ENCODE measurements around the gene LRMDA. TPM values are rescaled to one million over a fixed set of nuclear protein-coding genes. Genes with fewer than 3 reads are reported as not detected.

LRMDA gene
- total RNA-seq, 4 donors from 2014 or later, result 1.5 to 15.7 (median 4.6) TPM

DNA sequence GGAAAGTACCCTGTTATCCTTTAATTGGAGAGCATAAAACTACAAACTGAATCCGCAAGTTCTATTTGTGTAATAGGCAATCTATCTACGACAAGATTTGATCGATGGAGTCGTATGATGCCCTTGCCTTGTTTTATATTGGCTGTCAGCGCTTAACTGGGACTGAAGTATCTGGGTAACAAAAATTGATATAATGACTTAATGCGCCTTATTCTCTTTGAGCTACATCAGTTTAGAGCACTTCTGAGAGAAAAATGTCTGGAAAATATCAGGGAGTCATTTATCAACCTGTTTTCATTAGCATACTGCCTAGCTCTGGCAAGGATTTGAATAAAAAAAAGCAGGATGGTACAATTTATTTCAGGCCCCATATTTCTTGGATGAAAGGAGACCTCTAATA, 262.1 kb downstream of the LRMDA start:
- Histone ChIP-seq H3K27me3 (no peaks in the 10 kb centered on the region), H3K4me3 (no peak overlapping the region), H3K4me1 (no peaks in the 10 kb centered on the region), H3K36me3 (no peaks in the 10 kb centered on the region), H3K27ac (no peak overlapping the region), H3K9me3 (no peaks in the 10 kb centered on the region)
- DNase-seq, result no peak
- intact Hi-C loops (cut with DNase I; ENCODE audit: low total_unique reads), result no loop called here
- no peak for TF ChIP-seq POLR2A (IDR thresholded peaks at IDR 0.05)
- no peak for TF ChIP-seq CTCF (IDR thresholded peaks at IDR 0.05)

- Histone ChIP-seq H3K4me3 (no peak overlapping the region), H3K36me3 (no peaks in the 10 kb centered on the region), H3K27me3 (no peaks in the 10 kb centered on the region), H3K4me1 (no peaks in the 10 kb centered on the region), H3K27ac (no peak overlapping the region), H3K9me3 (no peaks in the 10 kb centered on the region)
- intact Hi-C loops (cut with DNase I; ENCODE audit: low total_unique reads), result no loop called here
- DNase-seq, result no peak
- TF ChIP-seq CTCF (IDR thresholded peaks at IDR 0.05) (no peak), POLR2A (IDR thresholded peaks at IDR 0.05) (no peak)
These were observed 262.8 kb downstream of the LRMDA start for GRCh38 chr10:75694269-75694668.

DNA sequence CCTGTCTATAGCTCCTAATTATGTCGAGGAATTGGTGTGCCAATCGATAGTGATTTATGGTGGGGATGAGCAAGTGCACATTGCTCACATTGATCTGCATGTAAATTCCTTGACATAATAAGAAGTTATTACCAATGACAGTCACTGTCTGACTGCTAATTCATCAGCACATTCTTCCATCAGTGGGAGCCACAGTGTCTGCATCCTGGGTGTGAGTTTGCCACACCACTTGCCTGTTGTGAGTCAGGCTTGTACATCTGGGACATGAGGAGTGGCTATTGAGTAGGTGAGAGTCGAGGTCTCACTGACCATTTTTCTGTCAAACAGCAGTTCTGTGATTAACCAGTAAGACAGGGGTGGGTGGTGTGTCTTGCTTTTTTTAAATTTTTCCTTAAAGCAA, 263.4 kb downstream of the LRMDA start:
- H3K9me3 ChIP-seq, result no peaks in the 10 kb centered on the region
- no peak overlapping the region for H3K27ac ChIP-seq
- no peaks in the 10 kb centered on the region for H3K4me1 ChIP-seq
- no peak for DNase-seq
- no peaks in the 10 kb centered on the region for H3K36me3 ChIP-seq
- intact Hi-C loops (cut with DNase I; ENCODE audit: low total_unique reads), result no loop called here
- no peak overlapping the region for H3K4me3 ChIP-seq
- TF ChIP-seq CTCF (IDR thresholded peaks at IDR 0.05) (no peak), POLR2A (IDR thresholded peaks at IDR 0.05) (no peak)
- H3K27me3 ChIP-seq, result no peaks in the 10 kb centered on the region

GRCh38 chr10:75695994-75696393, 264.6 kb downstream of the LRMDA start:
- TF ChIP-seq POLR2A (IDR thresholded peaks at IDR 0.05) (no peak), CTCF (IDR thresholded peaks at IDR 0.05) (no peak)
- intact Hi-C loops (cut with DNase I; ENCODE audit: low total_unique reads), result no loop called here
- no peaks in the 10 kb centered on the region for H3K9me3 ChIP-seq
- no peaks in the 10 kb centered on the region for H3K36me3 ChIP-seq
- DNase-seq, result no peak
- H3K4me1 ChIP-seq, result no peaks in the 10 kb centered on the region
- H3K4me3 ChIP-seq, result no peak overlapping the region
- H3K27me3 ChIP-seq, result no peaks in the 10 kb centered on the region
- no peak overlapping the region for H3K27ac ChIP-seq

DNA sequence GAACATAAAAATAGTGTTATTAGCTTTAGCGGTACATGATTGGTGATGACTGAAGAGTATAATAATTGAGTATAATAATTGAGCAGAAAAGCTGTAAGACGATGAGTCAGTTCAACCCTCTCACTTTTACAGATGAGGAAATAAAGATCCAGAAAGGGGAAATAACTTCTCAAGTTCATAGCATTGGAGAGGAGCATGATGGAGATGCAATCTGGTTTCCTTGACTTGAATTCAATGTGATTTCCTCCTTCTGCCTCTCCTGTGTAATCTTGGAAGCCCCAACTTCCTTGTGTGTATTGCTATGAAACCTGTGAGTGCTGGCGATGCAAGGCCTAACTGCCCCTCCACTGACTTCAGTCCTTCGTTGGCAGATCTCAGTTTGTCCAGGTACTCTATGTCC, 265.1 kb downstream of the LRMDA start:
- no peaks in the 10 kb centered on the region for H3K9me3 ChIP-seq
- H3K4me1 ChIP-seq, result no peaks in the 10 kb centered on the region
- TF ChIP-seq POLR2A (IDR thresholded peaks at IDR 0.05) (no peak), CTCF (IDR thresholded peaks at IDR 0.05) (no peak)
- no peak overlapping the region for H3K27ac ChIP-seq
- intact Hi-C loops (cut with DNase I; ENCODE audit: low total_unique reads), result no loop called here
- DNase-seq, result no peak
- no peaks in the 10 kb centered on the region for H3K27me3 ChIP-seq
- H3K36me3 ChIP-seq, result no peaks in the 10 kb centered on the region
- no peak overlapping the region for H3K4me3 ChIP-seq
